Glutamatergic neuron (in vitro differentiated cells): ENCODE data around the gene TMEM229B. TPM values are rescaled to one million over a fixed set of nuclear protein-coding genes. Genes with fewer than 3 reads are reported as not detected.
A peak's percentile ranks its signal among the peaks of the same experiment; 100 is the strongest.

ENCODE experiments used
- DNase-seq: peaks from one replicate; pipeline ENCODE4 v3.0.0; 2022
- H3K27ac Mint-ChIP-seq: one replicate; pipeline ENCODE4 v1.8.0; 2020; ENCODE audit warnings: mild to moderate bottlenecking, mixed read lengths, inconsistent platforms; ENCODE audit not compliant: unreplicated experiment
- H3K27me3 Mint-ChIP-seq: one replicate; pipeline ENCODE4 v1.8.0; 2020; ENCODE audit warnings: mild to moderate bottlenecking, moderate library complexity, mixed read lengths, inconsistent platforms; ENCODE audit not compliant: unreplicated experiment
- H3K36me3 Mint-ChIP-seq: one replicate; pipeline ENCODE4 v1.8.0; 2020; ENCODE audit warnings: mild to moderate bottlenecking, mixed read lengths, inconsistent platforms; ENCODE audit not compliant: unreplicated experiment
- H3K4me1 Mint-ChIP-seq: one replicate; pipeline ENCODE4 v1.8.0; 2020; ENCODE audit warnings: mild to moderate bottlenecking, low read depth, mixed read lengths, inconsistent platforms; ENCODE audit not compliant: unreplicated experiment
- H3K4me3 Mint-ChIP-seq: one replicate; pipeline ENCODE4 v1.8.0; 2020; ENCODE audit warnings: mild to moderate bottlenecking, mixed read lengths, inconsistent platforms; ENCODE audit not compliant: unreplicated experiment
- H3K9me3 Mint-ChIP-seq: one replicate; pipeline ENCODE4 v1.8.0; 2020; ENCODE audit warnings: mild to moderate bottlenecking, moderate library complexity, mixed read lengths, inconsistent platforms; ENCODE audit not compliant: unreplicated experiment
- total RNA-seq: library from RNA; stranded (reverse); fragmentation: NEBNext Ultra II Directional; extraction: Animal tissue kit (Norgen Biotek cat#: 25700); gene quantifications from one replicate; pipeline ENCODE4 v1.2.1, GENCODE V29; 2021; ENCODE audit not compliant: unreplicated experiment
- TF ChIP-seq, protein P1 (sequence below): fragments of 200-600 bp; sonication (generic); IDR thresholded peaks from one replicate; pipeline ENCODE4 v1.5.0; 2021; ENCODE audit not compliant: partially characterized antibody, unreplicated experiment

TMEM229B gene
- total RNA-seq, 1 donor from 2014 or later: 7.5 TPM

DNA sequence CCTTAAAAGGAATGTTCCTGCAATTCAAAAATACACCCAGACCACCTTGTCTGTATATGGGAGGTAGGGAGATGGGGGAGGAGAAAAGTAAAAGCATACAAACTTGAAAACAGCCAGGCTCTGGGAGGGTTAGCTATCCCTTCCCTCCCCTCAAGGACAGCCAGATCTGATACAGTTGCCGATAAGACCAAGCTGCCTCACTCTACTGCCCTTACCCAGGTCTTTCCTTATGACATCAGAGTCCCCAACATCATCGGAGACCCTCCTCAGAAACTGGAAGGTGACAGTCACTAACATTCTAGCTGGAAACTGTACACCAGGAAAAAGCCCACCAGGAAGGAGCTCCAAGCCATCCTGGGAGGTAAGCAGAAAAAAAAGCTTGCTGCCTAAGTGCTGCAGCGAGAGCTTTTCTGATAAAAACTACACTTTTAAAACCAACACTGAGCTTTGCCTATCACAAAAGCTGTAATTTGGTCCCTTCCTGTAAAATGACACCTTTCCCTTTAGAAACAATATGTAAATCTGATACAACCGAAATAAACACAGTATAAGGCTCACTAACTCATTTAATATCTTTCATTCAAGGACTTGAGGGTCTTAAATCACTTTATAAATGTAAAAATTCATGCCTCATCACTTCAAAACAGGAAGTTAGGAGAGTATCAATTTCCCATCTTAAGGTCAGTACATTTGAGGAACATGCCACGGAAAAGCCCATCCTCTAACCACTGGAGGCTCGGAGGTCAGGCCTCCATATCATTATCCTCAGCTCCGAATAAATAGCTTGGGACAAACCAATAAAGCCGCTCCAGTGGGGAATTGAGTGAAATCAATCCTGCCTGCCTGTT, 24.2 kb upstream of the TMEM229B start:
- peak overlapping the region; percentile 93 for H3K27ac Mint-ChIP-seq
- H3K4me1 Mint-ChIP-seq: peaks cover 11% of the 10 kb centered on the region
- peaks cover 6% of the 10 kb centered on the region for H3K27me3 Mint-ChIP-seq
- DNase-seq: no peak
- H3K9me3 Mint-ChIP-seq: peaks cover 8% of the 10 kb centered on the region
- TF ChIP-seq, protein P1, sequence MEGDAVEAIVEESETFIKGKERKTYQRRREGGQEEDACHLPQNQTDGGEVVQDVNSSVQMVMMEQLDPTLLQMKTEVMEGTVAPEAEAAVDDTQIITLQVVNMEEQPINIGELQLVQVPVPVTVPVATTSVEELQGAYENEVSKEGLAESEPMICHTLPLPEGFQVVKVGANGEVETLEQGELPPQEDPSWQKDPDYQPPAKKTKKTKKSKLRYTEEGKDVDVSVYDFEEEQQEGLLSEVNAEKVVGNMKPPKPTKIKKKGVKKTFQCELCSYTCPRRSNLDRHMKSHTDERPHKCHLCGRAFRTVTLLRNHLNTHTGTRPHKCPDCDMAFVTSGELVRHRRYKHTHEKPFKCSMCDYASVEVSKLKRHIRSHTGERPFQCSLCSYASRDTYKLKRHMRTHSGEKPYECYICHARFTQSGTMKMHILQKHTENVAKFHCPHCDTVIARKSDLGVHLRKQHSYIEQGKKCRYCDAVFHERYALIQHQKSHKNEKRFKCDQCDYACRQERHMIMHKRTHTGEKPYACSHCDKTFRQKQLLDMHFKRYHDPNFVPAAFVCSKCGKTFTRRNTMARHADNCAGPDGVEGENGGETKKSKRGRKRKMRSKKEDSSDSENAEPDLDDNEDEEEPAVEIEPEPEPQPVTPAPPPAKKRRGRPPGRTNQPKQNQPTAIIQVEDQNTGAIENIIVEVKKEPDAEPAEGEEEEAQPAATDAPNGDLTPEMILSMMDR: no peak
- H3K4me3 Mint-ChIP-seq: no peak overlapping the region
- no peaks in the 10 kb centered on the region for H3K36me3 Mint-ChIP-seq

DNA sequence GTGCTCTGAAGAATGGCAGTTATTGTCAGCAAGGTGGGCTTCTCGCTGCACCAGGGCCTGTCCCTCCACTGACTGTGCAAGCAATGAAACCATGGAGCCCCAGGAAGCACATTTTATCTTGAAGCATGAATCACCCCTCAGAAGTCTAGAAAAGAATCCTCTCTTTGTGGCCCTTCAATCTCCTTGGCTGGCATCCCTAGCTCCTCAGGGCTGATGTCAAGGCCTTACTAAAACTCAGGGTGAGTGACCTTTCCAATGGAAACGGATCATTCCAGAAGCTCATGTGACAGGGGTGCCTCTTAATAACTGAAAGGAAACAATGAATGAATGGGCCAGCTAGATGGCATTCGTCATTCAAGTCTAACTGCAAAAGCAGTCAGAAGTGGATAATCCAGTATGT, 22.3 kb upstream of the TMEM229B start:
- Mint-ChIP-seq H3K27ac (no peak overlapping the region), H3K27me3 (peaks cover 4% of the 10 kb centered on the region), H3K4me1 (peaks cover 11% of the 10 kb centered on the region), H3K36me3 (no peaks in the 10 kb centered on the region), H3K4me3 (no peak overlapping the region), H3K9me3 (peaks cover 8% of the 10 kb centered on the region)
- TF ChIP-seq, protein P1: no peak
- no peak for DNase-seq

GRCh38 chr14:67510121-67510520, 21.6 kb upstream of the TMEM229B start:
- no peak for DNase-seq
- Mint-ChIP-seq H3K9me3 (peaks cover 8% of the 10 kb centered on the region), H3K27me3 (peaks cover 4% of the 10 kb centered on the region), H3K4me3 (no peak overlapping the region), H3K4me1 (peaks cover 11% of the 10 kb centered on the region), H3K36me3 (no peaks in the 10 kb centered on the region), H3K27ac (no peak overlapping the region)
- TF ChIP-seq, protein P1: no peak

GRCh38 chr14:67508956-67509355, 20.4 kb upstream of the TMEM229B start:
- no peak for DNase-seq
- no peaks in the 10 kb centered on the region for H3K36me3 Mint-ChIP-seq
- H3K4me3 Mint-ChIP-seq: no peak overlapping the region
- TF ChIP-seq, protein P1: no peak
- peaks cover 4% of the 10 kb centered on the region for H3K27me3 Mint-ChIP-seq
- H3K27ac Mint-ChIP-seq: no peak overlapping the region
- H3K4me1 Mint-ChIP-seq: peaks cover 9% of the 10 kb centered on the region
- H3K9me3 Mint-ChIP-seq: peaks cover 8% of the 10 kb centered on the region

DNA sequence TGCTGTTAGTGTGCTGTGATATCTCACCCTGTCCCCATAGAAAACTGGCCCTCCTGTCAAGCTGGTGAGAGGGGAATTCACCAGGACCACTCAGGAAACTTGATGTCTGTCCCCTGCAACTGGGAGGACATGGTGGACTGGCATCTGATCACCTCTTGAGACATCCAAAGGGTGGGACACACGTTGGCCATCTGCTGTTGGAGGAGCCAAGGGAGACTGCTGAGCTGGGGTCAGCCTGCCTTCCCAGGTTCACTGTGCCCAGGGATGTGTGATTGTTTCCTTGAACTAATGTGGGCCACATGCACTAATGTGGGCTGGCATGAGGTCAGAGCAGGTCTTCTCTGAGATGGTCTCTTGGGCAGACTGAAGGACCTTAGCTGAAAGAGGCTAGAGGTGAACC, 16.7 kb upstream of the TMEM229B start:
- Mint-ChIP-seq H3K4me1 (no peaks in the 10 kb centered on the region), H3K27ac (no peak overlapping the region), H3K27me3 (peaks cover 1% of the 10 kb centered on the region), H3K4me3 (no peak overlapping the region), H3K36me3 (no peaks in the 10 kb centered on the region), H3K9me3 (no peaks in the 10 kb centered on the region)
- TF ChIP-seq, protein P1: no peak
- no peak for DNase-seq
